Fibroblast of mammary gland (primary cell): ENCODE data around the gene GTF2H4.
"Not testable (repeated sequence)": the region's sequence is repeated elsewhere in the genome, so short reads cannot be mapped to it uniquely, and the experiment has no call there.

ENCODE experiments used
- DNase-seq: peaks from one replicate; pipeline ENCODE4 v3.0.0-alpha.2; 2010; ENCODE audit warnings: low read depth
- H3K4me3 ChIP-seq: 2 replicates; pipeline ENCODE4 v1.5.1; 2011; ENCODE audit warnings: low read depth, mild to moderate bottlenecking, low read length, moderate library complexity; ENCODE audit not compliant: control insufficient read depth
- TF ChIP-seq, protein P1 (sequence below): conservative IDR thresholded peaks from 2 replicates; pipeline ENCODE4 v1.5.1; 2011; ENCODE audit warnings: low read depth, low read length, inconsistent platforms; ENCODE audit not compliant: control insufficient read depth, insufficient read depth

Gene GTF2H4

DNA sequence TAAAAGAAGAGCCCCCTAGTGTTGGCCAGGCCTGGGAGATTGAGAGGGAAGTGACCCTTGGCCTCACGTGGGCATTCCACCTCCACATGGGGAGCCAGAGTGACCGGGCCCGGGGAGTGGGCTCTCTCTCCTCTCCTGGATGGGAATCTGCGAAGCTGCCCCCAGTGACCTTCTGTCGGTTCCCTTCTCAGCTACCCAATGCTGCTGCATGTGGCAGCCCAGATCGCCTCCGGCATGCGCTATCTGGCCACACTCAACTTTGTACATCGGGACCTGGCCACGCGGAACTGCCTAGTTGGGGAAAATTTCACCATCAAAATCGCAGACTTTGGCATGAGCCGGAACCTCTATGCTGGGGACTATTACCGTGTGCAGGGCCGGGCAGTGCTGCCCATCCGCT lies 10.1 kb upstream of the GTF2H4 start:
- no peak for DNase-seq
- no peak overlapping the region for H3K4me3 ChIP-seq
- TF ChIP-seq, protein P1, sequence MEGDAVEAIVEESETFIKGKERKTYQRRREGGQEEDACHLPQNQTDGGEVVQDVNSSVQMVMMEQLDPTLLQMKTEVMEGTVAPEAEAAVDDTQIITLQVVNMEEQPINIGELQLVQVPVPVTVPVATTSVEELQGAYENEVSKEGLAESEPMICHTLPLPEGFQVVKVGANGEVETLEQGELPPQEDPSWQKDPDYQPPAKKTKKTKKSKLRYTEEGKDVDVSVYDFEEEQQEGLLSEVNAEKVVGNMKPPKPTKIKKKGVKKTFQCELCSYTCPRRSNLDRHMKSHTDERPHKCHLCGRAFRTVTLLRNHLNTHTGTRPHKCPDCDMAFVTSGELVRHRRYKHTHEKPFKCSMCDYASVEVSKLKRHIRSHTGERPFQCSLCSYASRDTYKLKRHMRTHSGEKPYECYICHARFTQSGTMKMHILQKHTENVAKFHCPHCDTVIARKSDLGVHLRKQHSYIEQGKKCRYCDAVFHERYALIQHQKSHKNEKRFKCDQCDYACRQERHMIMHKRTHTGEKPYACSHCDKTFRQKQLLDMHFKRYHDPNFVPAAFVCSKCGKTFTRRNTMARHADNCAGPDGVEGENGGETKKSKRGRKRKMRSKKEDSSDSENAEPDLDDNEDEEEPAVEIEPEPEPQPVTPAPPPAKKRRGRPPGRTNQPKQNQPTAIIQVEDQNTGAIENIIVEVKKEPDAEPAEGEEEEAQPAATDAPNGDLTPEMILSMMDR: no peak

DNA sequence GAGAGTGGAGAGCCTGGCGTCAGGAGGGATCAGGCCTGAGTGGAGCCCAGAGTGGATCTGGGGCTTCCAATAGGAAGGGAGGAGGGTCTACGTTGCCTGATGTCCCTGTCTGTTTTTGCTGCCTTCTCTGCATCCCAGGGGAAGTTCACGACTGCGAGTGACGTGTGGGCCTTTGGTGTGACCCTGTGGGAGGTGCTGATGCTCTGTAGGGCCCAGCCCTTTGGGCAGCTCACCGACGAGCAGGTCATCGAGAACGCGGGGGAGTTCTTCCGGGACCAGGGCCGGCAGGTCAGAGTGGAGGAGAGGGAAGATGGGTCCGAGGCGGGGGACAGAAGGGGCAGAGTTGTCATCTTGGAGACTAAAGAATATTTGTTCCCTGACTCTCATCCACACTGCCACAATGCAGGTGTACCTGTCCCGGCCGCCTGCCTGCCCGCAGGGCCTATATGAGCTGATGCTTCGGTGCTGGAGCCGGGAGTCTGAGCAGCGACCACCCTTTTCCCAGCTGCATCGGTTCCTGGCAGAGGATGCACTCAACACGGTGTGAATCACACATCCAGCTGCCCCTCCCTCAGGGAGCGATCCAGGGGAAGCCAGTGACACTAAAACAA lies 9.2 kb upstream of the GTF2H4 start:
- H3K4me3 ChIP-seq: no peak overlapping the region
- TF ChIP-seq, protein P1: no peak
- DNase-seq: no peak

DNA sequence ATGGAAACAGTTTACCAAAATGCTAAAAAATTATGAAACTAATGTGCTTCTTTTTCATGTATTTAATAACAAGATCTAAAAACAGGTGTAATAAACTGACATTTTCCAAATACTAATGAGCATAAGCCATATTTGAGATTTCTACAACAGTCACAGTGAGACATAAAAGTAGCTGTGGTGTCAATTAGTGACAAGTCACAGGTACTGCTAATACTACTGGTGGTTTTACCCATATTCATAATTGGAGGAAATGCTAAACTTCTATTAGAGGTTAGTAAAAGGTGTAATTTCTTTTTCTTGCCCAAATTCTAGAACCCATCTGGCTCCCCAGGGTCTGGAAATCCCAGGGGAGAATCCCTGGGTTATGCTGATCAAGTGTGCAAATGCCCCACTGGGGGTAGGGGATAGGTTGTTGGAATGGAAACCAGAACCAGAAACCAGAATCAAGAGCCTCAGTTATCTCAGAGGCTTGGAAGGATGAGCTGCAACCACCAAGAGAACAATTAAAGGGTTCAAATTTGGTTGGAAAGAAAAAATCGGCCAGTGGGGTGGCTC lies 7.1 kb upstream of the GTF2H4 start:
- H3K4me3 ChIP-seq: no peak overlapping the region
- TF ChIP-seq, protein P1: no peak
- DNase-seq: no peak

DNA sequence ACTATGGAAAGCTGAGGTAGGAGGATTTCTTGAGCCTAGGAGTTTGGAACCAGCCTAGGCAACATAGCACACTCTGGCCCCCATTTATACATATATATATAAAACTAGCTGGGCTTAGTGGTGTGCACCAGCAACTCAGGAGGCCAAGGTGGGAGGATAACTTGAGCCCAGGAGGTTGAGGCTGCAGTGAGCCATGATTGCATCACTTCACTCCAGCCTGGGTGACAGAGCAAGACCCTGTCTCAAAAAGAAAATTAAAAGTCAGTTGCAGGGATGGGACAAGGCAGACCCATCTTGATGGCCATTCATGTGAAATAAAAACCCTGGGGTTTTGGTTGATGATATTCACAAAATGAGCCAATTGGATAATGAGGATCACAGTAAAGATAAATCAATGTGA lies 6.6 kb upstream of the GTF2H4 start:
- no peak for DNase-seq
- TF ChIP-seq, protein P1: no peak
- no peak overlapping the region for H3K4me3 ChIP-seq

DNA sequence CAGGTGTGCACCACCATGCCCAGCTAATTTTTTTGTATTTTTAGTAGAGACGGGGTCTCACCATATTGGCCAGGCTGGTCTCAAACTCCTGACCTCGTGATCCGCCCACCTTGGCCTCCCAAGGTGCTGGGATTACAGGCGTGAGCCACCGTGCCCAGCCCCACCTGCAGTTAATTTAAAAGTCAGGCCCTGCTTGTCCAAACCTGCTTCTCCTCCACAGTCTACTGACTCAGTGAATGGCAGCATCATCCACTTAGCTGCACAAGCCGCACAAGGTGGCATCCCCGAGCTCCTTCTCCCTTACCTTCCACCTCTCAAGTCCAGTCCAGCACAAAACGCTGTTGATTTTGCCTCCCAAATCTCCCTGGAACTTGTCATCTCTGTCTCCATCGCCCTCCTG lies 5.8 kb upstream of the GTF2H4 start:
- H3K4me3 ChIP-seq, DNase-seq: not testable (repeated sequence)

DNA sequence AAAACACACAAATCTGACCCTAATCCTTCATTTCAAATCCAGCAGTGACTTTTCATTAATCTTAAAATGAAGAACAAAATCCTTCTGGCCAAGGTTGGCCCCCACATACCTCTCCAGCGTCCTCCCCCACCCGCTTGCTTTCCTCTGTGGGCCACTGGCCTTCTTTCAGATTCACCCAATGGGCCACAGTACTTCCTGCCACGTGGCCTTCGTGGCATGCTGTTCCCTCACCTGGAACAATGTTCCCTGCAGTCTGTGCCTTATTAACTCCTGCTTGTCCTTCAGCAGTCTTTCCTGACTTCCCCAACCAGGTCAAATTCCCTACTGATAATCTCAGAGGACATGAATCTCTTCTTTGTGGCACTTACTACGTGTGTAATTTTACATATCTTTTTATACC lies 5.3 kb upstream of the GTF2H4 start:
- TF ChIP-seq, protein P1: no peak
- DNase-seq: no peak
- no peak overlapping the region for H3K4me3 ChIP-seq

DNA sequence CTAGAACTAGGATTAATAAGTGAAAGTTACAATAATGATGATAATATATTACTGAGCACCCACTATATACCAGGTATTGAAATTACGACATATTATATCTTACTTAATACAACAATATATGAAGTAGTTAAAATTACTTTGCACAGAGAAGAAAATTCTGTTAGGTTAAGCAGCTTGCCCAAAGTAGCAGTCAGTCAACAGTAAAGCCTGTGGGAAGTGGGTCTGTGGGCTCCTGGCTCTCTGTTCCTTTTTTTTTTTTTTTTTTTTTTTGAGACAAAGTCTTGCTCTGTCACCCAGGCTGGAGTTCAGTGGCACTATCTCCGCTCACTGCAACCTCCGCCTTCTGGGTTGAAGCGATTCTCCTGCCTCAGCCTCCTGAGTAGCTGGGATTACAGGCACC lies 4.8 kb upstream of the GTF2H4 start:
- no peak for DNase-seq
- H3K4me3 ChIP-seq: no peak overlapping the region
- TF ChIP-seq, protein P1: no peak

DNA sequence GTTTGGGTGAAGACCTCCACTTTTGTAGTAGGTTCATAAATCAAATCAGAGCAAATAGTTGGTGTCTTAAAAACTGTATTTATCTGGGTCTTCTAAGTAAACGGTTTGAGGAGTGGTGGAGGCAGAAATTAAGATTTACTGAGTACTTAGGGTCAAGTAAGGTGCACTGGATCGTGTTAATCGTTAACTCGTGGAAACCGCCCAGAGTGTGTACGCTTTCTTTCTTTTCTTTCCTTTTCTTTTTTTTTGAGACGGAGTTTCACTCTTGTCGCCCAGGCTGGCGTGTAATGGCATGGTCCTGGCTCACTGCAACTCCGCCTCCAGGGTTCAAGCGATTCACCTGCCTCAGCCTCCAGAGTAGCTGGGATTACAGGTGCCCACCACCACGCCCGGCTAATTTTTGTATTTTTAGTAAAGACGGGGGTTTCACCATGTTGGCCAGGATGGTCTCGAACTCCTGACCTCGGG lies 683 bp upstream of the GTF2H4 start:
- peak overlapping the region; percentile 97 for H3K4me3 ChIP-seq
- not testable (repeated sequence) for DNase-seq
